GM18508 (cell line): Measurements from ENCODE around the gene TRAK1.

Experiments used
- ATAC-seq: cut with Tn5 transposase; IDR thresholded peaks from one replicate; pipeline ENCODE4 v1.9.1; 2021; ENCODE audit warnings: moderate number of reproducible peaks; ENCODE audit not compliant: insufficient read depth, unreplicated experiment

Gene TRAK1

DNA sequence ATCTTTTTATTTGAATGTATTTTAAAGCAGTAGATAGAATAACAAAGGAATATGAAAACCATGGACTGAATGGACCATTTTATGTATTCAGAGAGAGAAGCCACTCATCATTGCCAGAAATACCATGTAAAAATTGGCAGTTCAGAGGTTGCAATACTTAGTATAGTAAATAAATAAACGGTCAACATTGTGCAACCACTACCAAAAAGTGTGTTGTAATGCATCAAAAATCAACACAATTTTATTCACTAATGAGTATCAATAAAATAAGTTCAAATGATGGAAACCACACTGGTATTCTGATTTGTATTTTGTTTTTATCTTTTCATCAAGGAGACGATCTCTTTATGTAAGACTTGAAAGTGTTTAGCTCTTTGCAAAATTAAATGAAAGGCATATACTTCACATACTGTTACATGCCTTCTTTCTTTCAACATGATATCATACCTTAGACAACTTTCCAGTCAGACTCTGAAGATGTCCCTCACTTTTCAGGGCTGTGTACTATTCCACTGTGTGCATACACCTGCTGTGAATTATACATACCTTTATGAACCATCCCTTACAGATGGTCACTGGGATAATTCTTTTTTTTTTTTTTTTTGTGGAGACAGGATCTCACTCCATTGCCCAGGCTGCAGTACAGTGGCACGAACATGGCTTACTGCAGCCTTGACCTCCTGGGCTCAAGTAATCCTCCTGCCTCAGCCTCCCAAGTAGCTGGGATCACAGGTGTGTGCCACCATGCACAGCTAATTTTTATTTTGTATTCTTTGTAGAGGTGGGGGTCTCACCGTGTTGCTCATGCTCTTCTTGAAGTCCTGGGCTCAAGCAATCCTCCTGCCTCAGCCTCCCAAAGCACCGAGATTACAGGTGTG lies 134.6 kb downstream of the TRAK1 start:
- no peak for ATAC-seq

DNA sequence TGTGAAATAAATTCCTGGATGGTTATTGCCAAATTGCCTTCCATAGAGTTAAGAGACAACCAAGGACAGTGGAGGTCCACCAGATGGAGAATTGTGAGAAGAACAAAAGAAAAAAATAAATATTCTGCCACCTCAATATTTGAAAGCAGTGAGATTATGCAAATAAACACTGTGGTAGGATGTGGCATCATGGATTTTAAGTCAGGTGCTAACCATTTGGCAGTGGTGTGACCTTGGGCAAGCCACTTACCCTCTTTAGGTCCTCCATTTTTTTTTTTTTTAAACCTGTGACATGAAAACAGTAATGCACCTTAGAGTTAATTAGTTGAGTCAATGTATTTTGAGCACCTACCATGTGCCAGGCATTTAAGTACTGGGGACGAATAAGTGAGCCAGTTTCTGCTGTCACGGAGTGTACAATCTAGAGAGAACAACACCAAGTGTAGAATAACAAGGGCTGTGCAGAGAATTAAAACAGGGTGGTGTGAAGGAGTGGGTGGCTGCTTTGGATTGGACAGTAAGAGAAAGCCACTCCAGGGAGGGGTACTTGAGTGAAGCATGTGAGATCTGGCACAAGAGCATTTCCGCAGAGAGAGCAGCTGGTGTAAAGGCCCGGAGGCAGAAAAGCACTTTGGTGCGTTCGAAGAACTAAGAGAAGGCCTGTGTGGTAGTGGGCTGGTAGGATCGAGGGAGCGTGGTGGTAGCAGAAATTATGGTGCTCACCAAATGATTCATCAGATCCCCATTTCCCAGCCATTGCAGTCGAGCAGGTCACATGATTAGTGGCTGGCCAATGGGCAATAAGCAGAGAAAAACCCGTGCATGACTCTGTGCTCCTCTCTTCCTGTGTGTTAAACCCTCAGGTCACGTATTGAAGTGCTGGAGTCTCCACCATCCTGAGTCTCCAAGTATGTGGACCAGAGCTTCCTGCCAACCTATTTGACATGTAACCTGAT lies 135.6 kb downstream of the TRAK1 start:
- no peak for ATAC-seq

- no peak for ATAC-seq
These were observed 137.6 kb downstream of the TRAK1 start for GRCh38 chr3:42228796-42229195.

DNA sequence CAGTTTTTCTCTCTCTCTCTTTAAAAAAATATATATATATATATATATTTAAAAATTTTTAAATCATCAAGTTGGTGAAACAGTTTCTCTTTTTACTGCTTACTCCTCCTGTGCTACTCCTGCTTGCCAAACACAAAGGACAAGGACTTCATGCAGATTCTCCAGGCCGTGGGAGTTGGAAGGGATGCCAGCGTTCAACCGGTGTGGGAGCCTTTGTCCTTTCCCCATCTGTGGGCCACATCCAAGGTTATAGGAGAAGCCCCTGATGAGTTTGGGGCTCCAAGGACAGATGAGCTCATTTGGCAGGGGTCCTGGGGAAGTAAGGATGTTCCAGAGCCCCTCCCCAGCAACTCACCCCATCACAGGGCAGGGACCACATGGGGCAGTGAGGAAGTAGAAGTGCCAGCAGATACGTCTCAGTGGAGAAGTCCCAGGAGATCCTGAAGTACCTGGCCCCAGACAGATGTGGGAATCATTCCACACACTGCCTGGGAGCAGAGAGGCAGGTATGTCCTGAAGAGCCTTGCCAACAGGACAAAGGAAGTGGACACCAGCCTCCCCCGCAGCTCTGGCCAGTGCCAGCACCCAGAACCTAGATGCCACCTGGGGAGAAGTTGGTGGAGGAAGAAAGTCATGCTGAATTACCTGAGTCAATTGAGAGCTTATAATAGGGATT lies 138.2 kb downstream of the TRAK1 start:
- ATAC-seq, result no peak

- no peak for ATAC-seq
These were observed 139.0 kb downstream of the TRAK1 start for GRCh38 chr3:42229942-42230688.

DNA sequence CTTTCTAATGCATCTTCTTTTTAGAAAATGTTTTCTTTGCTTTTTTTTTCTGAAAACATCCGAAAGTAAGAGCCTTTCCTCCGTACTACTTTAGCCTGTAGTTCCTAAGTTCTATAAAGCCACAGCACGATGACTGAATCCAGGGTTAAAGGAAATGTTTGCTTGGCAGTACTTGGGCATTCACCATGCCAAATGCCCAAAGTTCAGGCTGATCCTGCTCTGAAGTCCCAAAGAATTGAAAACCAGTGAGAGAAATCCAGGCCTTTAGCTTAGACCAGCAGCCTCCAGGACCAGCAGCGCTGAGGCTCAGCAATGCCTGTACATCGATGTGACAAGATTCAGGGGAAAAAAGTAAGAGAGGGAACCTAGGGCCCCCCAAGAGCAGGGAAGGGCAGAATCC lies 139.7 kb downstream of the TRAK1 start:
- no peak for ATAC-seq

GRCh38 chr3:42235532-42235931 lies 144.4 kb downstream of the TRAK1 start:
- no peak for ATAC-seq

DNA sequence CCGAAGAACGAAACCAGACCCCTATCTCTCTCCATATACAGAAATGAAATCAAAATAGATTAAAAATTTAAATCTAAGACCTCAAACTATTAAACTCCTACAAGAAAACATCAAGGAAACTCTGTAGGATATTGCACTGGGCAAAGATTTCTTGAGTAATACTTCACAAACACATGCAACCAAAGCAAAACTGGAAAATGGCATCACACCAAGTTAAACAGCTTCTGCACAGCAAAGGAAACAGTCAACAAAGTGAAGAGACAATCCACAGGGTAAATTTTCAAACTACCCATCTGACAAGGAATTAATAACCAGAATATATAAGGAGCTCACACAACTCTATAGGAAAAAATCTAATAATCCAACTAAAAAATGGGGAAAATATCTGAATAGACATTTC lies 145.5 kb downstream of the TRAK1 start:
- ATAC-seq, result no peak

- no peak for ATAC-seq
These were observed 154.9 kb downstream of the TRAK1 start for GRCh38 chr3:42246091-42246490.

GRCh38 chr3:42247576-42248027 lies 156.4 kb downstream of the TRAK1 start:
- ATAC-seq, result no peak

- ATAC-seq, result no peak
These were observed 159.6 kb downstream of the TRAK1 start for GRCh38 chr3:42250761-42251160.

DNA sequence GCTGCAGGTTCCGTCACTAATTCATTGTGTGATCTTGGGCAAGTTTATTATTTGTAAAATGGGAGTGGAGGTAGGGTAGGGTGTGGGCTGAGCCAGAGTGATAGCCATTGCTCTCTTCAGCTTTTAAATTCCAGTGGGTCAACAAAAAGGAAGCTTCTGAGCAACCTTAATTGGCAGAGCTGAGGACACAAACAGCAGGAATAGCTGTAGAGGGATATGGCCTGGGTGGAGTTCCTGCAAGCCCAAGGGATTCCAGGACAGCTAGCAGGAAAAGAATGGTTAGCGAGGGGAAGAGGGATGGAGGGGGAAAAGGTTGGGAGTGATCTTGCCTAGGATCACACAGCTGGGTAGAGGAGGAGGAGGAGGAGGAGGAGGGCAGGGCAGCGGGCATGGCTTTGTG lies 163.4 kb downstream of the TRAK1 start:
- no peak for ATAC-seq

GRCh38 chr3:42256135-42256819 lies 165.1 kb downstream of the TRAK1 start:
- no peak for ATAC-seq

DNA sequence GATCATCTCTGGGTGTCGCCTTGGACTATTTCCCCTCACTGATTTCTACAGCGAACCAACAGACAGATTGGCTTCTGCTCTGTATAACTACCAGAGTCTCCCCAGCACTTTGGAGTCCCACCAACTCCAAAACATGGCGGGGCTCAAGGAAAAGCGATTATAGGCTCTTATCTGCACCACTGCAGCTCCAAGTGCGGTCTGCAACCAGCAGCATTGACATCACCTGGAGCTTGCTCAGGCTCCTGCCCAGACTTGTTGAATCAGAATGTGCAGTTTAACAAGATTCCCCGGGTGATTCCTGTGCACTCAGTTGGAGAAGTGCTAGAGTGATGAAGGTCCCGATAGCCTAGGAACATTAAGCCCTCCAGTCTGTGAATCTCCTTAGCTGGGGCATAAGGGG lies 165.8 kb downstream of the TRAK1 start:
- no peak for ATAC-seq

DNA sequence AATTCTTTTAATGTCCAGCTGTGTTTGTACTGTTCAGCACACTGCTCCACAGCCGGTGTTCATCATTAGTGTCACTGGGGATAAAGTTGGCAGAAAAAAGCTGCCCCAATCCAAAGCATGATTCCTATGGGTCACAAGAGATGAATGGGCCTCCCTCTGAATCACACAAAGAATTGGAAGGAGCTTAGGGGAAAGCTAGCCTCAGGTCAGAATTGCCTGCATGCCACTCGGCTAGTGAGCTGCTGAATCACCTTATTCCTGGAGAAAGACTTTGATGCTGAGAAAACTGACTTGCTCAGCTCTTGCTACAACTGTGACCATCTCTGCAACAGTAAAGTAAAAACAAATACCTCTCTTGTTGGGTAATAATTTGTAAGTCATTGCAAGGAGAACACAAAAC lies 171.4 kb downstream of the TRAK1 start:
- no peak for ATAC-seq

DNA sequence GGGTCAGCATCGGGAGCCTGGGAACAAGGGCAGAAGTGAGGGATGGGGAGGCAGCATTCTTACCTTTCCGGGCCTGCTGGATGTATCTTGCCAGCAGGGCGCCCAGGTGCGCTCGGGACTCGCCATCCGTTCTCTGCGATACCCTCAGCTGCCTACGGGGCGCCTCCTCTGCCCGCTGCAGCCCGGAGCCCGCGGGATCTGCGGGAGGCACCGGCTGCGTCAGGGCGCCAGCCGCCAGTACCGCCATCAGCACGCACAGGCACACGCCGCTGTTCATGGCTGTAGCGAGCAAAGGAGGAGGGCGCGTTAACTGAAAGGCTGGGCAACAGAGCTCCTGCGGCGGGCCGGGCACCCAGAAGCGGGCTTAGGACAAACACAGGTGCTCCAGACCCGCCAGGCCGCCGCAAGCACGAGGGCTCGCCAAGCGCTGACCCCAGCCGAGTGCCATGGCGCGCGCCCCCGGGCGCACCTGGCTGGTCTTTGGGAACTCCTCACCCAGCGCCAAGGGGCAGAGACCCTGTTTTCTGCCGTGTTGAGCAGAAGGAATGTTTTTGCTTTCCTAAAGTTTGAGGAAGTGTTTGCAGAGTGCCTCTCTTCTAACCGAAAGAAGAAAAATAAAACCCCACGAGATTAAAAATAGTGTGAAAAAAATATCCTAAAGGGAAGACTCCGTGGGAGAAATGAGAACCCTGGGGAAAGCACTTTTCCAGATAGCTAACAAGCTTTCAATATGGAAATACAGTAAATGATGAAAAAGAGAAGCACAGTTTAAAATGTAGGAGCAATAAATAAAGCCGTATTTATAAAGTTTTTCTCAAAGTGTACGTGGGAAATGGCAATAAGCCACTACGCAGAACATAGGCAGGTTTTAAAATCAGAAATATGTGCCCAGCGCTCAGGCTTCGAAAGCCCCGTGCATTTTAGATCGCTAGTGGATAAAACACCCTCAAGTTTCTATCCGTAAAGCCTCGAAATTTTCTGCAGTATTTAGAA lies 172.5 kb downstream of the TRAK1 start:
- ATAC-seq, result no peak

DNA sequence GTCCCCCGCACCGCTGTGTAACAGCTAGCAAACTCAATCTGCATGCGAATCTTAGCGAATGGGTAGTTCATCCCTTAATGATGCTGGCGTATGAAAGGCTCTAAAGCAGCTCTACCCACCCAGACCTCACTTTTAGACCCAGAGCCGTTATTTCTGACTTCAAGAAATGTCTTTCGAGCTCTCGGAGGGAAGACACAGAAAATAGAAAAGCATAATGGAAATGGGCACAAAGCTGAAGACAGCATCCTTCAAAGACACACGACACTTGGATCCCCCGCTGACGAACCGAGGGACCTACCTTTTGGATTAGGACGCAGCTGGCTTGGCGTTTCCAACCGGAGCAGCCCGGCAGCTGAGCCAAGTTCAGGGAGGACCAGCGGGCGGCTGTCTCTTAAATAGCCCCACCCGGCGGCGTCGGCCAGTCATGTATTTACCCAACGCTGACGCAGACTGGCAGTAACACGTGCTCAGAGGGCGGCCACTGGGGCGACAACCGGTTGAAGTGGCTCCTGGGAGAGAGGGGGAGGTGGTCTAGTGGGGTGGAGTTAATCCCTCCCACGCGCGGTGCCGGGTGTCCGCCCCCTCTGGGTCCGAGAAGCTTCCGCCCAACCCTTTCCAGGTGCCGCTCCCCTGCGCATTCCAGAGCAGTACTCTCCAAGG lies 173.4 kb downstream of the TRAK1 start:
- no peak for ATAC-seq
